ENCODE data around the gene GRIK3.

The GRIK3 gene

GRCh38 chr1:37043101-37043500 is 8.8 kb upstream of the GRIK3 start:
- no peak for DNase-seq (ENCODE audit: low read depth, low spot score)

- no peak for DNase-seq (ENCODE audit: low read depth, low spot score)
Measured at GRCh38 chr1:37042506-37042905, 8.2 kb upstream of the GRIK3 start.

GRCh38 chr1:37041483-37041882 is 7.2 kb upstream of the GRIK3 start:
- DNase-seq (ENCODE audit: low read depth, low spot score) = no peak

GRCh38 chr1:37040773-37041172 is 6.5 kb upstream of the GRIK3 start:
- DNase-seq (ENCODE audit: low read depth, low spot score) = no peak

GRCh38 chr1:37040261-37040660 is 5.9 kb upstream of the GRIK3 start:
- DNase-seq (ENCODE audit: low read depth, low spot score) = no peak

- DNase-seq (ENCODE audit: low read depth, low spot score) = no peak
Measured at GRCh38 chr1:37038227-37039093, 4.1 kb upstream of the GRIK3 start.

- DNase-seq (ENCODE audit: low read depth, low spot score) = no peak
Measured at GRCh38 chr1:37037690-37038089, 3.4 kb upstream of the GRIK3 start.

GRCh38 chr1:37036667-37037053 is 2.3 kb upstream of the GRIK3 start:
- no peak for DNase-seq (ENCODE audit: low read depth, low spot score)

GRCh38 chr1:37035796-37036666 is 1.7 kb upstream of the GRIK3 start:
- no peak for DNase-seq (ENCODE audit: low read depth, low spot score)

GRCh38 chr1:37035014-37035691 is 838 bp upstream of the GRIK3 start:
- DNase-seq (ENCODE audit: low read depth, low spot score) = no peak

- DNase-seq (ENCODE audit: low read depth, low spot score) = no peak
Measured at GRCh38 chr1:37033355-37034101, 787 bp downstream of the GRIK3 start.

GRCh38 chr1:37032660-37033354 is 1.5 kb downstream of the GRIK3 start:
- DNase-seq (ENCODE audit: low read depth, low spot score) = no peak

GRCh38 chr1:37031871-37032270 is 2.4 kb downstream of the GRIK3 start:
- DNase-seq (ENCODE audit: low read depth, low spot score) = no peak

GRCh38 chr1:37031429-37031828 is 2.9 kb downstream of the GRIK3 start:
- DNase-seq (ENCODE audit: low read depth, low spot score) = no peak

GRCh38 chr1:37028981-37029617 is 5.2 kb downstream of the GRIK3 start:
- no peak for DNase-seq (ENCODE audit: low read depth, low spot score)

- no peak for DNase-seq (ENCODE audit: low read depth, low spot score)
Measured at GRCh38 chr1:37021502-37021901, 12.8 kb downstream of the GRIK3 start.

- DNase-seq (ENCODE audit: low read depth, low spot score) = no peak
Measured at GRCh38 chr1:37020653-37021277, 13.6 kb downstream of the GRIK3 start.

- no peak for DNase-seq (ENCODE audit: low read depth, low spot score)
Measured at GRCh38 chr1:37018510-37018909, 15.8 kb downstream of the GRIK3 start.

GRCh38 chr1:37017720-37018119 is 16.6 kb downstream of the GRIK3 start:
- no peak for DNase-seq (ENCODE audit: low read depth, low spot score)

- no peak for DNase-seq (ENCODE audit: low read depth, low spot score)
Measured at GRCh38 chr1:37016121-37016520, 18.2 kb downstream of the GRIK3 start.

Data from smooth muscle cell of the brain vasculature (primary cell).